Measurements from ENCODE around the gene KCNQ1. TPM values are rescaled to one million over a fixed set of nuclear protein-coding genes. Genes with fewer than 3 reads are reported as not detected.

Gene KCNQ1
- total RNA-seq, 2 donors from 2014 or later: 4.4 to 25.3 TPM

DNA sequence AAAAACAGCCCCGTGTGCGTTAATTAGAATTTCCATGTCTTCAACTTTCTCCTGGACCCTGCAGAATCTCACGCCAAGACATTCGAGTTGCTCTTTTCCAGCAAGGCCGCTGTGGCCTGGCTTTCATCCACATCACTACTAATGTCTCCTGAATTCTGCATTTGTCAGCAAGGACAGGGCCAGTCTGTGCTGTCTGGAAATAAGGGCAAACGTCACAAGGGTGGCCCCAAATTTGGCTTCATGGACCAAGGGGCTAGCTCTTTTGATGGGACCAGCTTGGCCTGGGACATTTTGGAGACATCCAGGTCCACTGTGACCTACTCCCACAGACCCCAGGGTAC lies 221.6 kb downstream of the KCNQ1 start:
- no peak overlapping the region for H3K27ac ChIP-seq
- DNase-seq (ENCODE audit: low spot score): no peak
- H3K4me3 ChIP-seq: no peak overlapping the region
- H3K4me1 ChIP-seq (ENCODE audit: control insufficient read depth in 1 of 2, low read depth in 2 of 2): no peaks in the 10 kb centered on the region
- no peaks in the 10 kb centered on the region for H3K27me3 ChIP-seq (replicated peaks; ENCODE audit: insufficient read depth)
- peaks cover under 1% of the 10 kb centered on the region for H3K9me3 ChIP-seq
- TF ChIP-seq, protein P1, sequence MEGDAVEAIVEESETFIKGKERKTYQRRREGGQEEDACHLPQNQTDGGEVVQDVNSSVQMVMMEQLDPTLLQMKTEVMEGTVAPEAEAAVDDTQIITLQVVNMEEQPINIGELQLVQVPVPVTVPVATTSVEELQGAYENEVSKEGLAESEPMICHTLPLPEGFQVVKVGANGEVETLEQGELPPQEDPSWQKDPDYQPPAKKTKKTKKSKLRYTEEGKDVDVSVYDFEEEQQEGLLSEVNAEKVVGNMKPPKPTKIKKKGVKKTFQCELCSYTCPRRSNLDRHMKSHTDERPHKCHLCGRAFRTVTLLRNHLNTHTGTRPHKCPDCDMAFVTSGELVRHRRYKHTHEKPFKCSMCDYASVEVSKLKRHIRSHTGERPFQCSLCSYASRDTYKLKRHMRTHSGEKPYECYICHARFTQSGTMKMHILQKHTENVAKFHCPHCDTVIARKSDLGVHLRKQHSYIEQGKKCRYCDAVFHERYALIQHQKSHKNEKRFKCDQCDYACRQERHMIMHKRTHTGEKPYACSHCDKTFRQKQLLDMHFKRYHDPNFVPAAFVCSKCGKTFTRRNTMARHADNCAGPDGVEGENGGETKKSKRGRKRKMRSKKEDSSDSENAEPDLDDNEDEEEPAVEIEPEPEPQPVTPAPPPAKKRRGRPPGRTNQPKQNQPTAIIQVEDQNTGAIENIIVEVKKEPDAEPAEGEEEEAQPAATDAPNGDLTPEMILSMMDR (IDR thresholded peaks at IDR 0.05): no peak
- no peaks in the 10 kb centered on the region for H3K36me3 ChIP-seq
- ATAC-seq (ENCODE audit: insufficient number of reproducible peaks, low FRiP score, low read depth): no peak

DNA sequence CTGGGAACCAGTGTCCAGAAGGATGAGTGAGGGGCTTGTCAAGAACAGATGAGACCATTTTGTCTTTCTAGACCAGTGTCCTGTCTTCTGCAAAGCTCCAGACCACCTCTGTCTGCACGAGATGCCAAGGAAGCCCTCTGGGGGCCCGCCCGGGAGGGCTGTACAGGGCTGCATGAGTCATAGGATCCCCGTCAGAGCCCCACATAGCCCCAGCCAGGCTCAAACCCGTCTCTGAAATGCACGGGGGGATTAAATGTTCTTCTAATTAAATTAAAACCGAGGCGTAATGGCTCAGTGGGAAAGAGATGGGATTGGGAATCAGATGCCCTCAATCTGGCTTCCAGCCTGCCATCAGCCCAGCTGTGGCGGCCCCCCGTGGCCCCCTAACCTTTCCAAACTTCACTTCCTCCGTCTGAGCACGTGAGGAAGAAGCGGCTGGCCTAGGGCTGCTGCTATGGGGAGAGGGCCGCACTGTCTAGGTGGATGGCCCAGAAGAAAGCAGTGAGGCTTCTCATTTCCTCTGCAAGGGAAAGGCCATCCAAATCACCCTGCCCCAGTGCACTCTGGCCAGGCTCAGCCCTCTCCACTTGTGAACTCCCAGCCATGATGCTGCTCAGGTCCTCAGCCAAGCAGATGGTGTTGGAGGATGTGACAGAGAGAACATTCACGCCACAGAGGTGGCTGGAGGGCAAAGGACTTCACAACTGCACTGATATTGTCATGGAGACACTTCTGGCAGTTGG lies 222.2 kb downstream of the KCNQ1 start:
- H3K4me3 ChIP-seq: no peak overlapping the region
- no peaks in the 10 kb centered on the region for H3K4me1 ChIP-seq (ENCODE audit: control insufficient read depth in 1 of 2, low read depth in 2 of 2)
- no peaks in the 10 kb centered on the region for H3K9me3 ChIP-seq
- no peak overlapping the region for H3K27ac ChIP-seq
- H3K36me3 ChIP-seq: no peaks in the 10 kb centered on the region
- ATAC-seq (ENCODE audit: insufficient number of reproducible peaks, low FRiP score, low read depth) (no peak), DNase-seq (ENCODE audit: low spot score) (no peak)
- TF ChIP-seq, protein P1 (IDR thresholded peaks at IDR 0.05): no peak
- H3K27me3 ChIP-seq (replicated peaks; ENCODE audit: insufficient read depth): no peaks in the 10 kb centered on the region

DNA sequence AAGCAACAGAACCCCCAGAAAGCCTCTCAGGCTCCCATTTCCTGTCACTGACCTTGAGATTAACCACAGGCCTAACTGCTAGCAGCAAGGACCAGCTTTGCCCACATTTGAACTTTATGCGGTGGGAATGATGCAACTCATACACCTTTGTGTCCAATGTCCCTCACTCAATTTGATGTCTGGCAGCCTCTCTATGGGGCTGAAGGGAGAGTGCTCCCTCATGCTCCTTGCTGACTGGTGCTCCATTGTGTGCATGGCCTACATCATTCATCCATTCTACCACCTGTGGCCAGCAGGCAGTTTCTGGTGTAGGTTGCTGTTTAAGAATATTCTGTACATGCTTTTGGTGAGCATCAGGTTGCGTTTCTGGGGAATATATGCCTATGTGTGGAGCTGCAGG lies 223.1 kb downstream of the KCNQ1 start:
- ATAC-seq (ENCODE audit: insufficient number of reproducible peaks, low FRiP score, low read depth) (no peak), DNase-seq (ENCODE audit: low spot score) (no peak)
- H3K9me3 ChIP-seq: no peaks in the 10 kb centered on the region
- H3K4me3 ChIP-seq: no peak overlapping the region
- no peaks in the 10 kb centered on the region for H3K4me1 ChIP-seq (ENCODE audit: control insufficient read depth in 1 of 2, low read depth in 2 of 2)
- no peaks in the 10 kb centered on the region for H3K27me3 ChIP-seq (replicated peaks; ENCODE audit: insufficient read depth)
- TF ChIP-seq, protein P1 (IDR thresholded peaks at IDR 0.05): no peak
- H3K27ac ChIP-seq: no peak overlapping the region
- H3K36me3 ChIP-seq: no peaks in the 10 kb centered on the region

DNA sequence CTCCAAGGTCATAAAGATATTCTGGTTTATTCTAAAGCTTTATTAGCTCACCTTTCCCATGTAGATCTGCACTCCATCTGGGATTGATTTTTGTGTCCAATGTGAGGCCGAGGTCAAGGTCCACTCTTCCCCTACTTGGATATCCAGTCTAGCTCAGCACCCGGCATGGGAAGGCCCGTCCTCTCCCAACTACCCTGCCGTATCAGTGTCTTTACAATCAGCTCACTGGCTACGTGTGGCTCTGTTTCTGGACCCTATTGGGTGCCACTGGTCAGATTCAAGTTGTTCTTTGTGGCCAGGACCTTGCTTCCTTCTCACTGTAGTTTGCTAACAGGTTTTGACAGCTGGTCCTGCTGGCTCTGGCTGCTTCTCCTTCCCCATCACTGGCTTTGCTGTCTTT lies 224.1 kb downstream of the KCNQ1 start:
- ATAC-seq (ENCODE audit: insufficient number of reproducible peaks, low FRiP score, low read depth): no peak
- Histone ChIP-seq H3K36me3 (no peaks in the 10 kb centered on the region), H3K27me3 (replicated peaks; ENCODE audit: insufficient read depth) (no peaks in the 10 kb centered on the region), H3K4me3 (no peak overlapping the region), H3K27ac (no peak overlapping the region), H3K9me3 (no peaks in the 10 kb centered on the region), H3K4me1 (ENCODE audit: control insufficient read depth in 1 of 2, low read depth in 2 of 2) (no peaks in the 10 kb centered on the region)
- DNase-seq (ENCODE audit: low spot score): no peak
- TF ChIP-seq, protein P1 (IDR thresholded peaks at IDR 0.05): no peak

DNA sequence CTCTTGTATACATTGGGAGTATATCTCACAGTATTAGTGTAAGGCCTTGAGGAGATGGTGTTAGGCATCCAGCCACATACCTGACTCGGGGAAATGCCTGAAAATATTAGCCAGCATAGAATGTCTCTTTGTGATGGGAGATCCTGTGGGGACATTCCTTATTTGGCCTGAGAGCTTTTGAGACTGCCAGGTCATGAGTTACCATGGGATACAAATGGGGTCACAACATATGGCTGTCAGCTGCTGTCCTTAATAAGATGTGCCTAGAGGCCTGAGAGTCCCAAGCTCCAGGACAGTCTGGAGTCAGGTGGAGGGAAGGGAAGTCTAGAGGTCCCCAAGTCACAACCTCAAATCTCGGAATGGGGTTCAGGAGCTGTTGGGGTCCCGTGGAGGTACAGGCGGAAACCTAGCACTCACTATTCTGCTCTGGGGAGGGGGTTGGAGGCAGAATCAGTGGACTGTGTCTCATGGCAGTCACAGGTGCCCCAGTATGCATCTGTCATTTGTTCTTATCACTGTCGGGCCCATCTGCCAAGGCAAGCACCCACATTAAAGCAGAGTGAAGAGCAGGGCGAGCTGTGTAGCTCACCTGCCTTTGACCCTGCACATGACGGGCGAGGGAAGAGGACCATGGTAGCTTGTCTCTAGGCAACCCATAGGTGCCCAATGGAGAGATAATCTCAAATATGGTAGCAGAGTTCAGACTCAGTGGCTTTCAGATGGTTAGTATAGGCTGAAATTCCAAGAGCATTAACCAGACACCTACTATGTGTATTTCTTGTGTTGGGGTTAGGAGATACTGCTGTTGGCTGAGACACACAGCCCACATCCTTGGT lies 225.0 kb downstream of the KCNQ1 start:
- H3K4me1 ChIP-seq (ENCODE audit: control insufficient read depth in 1 of 2, low read depth in 2 of 2): peaks cover under 1 to 7% of the 10 kb centered on the region in 2 donors
- H3K36me3 ChIP-seq: no peaks in the 10 kb centered on the region
- H3K27me3 ChIP-seq (replicated peaks; ENCODE audit: insufficient read depth): no peaks in the 10 kb centered on the region
- no peaks in the 10 kb centered on the region for H3K9me3 ChIP-seq
- H3K27ac ChIP-seq: no peak overlapping the region
- no peak for DNase-seq (ENCODE audit: low spot score)
- no peak for ATAC-seq (ENCODE audit: insufficient number of reproducible peaks, low FRiP score, low read depth)
- TF ChIP-seq, protein P1 (IDR thresholded peaks at IDR 0.05): no peak
- H3K4me3 ChIP-seq: no peak overlapping the region
